H4 (cell line): ENCODE data around the gene ARL5A. TPM values are rescaled to one million over a fixed set of nuclear protein-coding genes. Genes with fewer than 3 reads are reported as not detected.

Source experiments
- DNase-seq: peaks from one replicate; pipeline ENCODE4 v3.0.0-alpha.2; 2015; ENCODE audit warnings: low spot score
- total RNA-seq: library from RNA; depleted of rRNA; stranded (reverse); fragments of >200 nt; shearing (Covaris generic); gene quantifications from 2 replicates; pipeline ENCODE4 v1.2.3, GENCODE V29; 2014

Gene ARL5A
- total RNA-seq, 1 experiment from 2014 or later = 37.8 TPM

DNA sequence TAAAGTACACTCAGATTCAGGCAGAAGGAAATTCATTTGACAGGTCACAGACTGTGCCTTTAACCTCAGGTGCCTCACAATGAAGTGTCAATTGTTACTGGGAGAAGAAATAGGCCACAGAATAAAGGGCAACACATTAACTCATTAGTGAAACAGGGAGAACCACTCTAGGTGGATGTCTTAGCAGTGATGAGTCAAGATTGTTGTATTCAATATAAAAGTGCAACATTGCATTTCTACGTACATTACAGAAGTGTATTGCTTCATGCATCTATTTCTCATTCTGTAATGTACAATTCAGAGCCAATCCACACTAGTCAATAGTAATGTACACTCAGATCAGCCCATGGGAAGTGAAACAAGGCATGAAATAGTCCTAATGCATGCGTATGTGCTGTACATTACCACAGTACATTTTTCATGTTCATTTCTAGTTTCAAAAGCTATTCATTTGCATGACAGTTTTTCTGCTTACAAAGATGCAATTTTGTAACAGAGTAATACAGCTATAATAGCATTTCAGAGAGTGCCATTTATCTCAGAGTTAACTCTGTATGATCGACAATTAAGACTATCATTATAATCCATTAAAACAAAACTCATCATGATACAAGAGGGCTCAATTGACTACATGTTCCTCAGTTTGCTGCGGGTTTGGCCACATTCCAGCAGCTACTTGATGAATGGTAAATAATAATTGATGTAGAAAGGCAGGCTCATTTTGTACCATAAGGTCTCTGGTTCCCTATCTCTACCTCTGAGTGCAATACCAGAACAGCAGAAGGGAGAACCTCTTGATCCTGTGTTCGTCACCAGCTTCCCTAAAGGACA lies 12.2 kb upstream of the ARL5A start:
- no peak for DNase-seq

DNA sequence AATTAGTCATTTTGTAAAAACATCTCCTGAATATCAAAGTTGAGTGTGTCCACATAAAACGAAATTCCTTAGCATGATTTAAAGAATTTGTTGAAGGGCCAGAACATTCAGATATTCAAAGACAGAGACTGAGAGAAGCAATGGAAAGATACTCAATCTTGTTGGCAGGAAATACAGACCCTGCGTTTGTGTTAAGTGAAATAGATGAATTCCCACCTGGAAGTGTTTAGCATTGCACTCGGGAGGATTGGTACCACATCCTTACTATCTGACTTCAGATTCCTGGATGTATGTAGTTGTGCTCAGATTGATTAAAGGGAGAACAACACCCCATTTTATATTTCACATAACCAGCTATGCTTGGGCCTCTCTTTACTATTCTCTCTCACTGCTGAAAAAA lies 9.7 kb upstream of the ARL5A start:
- no peak for DNase-seq

DNA sequence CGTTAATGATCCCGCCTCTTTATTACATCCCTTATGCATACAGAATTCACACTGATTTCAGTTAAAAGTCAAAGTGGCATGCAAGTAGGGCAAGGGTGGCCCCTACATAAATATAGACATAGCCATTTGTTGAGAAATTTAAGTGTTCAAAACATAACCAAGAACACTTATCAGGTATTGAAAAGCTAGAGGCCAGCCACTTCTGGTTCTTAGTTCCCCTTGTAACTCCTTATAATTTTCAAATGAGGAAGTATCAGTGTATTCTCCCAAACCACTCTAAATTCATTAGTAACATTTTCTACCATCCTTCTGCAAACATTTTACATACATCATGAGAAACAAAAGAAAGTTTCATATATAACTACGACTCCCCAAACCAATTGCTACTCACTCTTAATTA lies 5.8 kb upstream of the ARL5A start:
- no peak for DNase-seq

DNA sequence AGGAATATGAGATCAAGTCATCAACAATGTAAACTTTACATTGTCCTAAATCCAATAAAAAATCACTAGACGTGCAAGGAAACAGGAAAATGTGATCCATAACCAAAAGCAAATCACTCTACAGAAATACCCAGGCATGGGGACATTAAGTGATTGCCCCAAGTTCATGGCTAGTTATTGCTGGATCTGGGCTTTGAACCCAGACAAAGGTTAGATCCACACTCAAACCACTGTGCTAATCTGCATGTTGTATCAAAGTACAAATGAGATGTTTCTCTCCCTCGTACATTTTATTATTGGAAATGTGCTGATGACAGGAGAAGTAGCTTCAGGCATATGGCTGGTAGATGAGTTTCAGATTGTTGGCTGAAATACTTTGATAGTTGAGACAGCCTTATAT lies 2.7 kb upstream of the ARL5A start:
- no peak for DNase-seq

DNA sequence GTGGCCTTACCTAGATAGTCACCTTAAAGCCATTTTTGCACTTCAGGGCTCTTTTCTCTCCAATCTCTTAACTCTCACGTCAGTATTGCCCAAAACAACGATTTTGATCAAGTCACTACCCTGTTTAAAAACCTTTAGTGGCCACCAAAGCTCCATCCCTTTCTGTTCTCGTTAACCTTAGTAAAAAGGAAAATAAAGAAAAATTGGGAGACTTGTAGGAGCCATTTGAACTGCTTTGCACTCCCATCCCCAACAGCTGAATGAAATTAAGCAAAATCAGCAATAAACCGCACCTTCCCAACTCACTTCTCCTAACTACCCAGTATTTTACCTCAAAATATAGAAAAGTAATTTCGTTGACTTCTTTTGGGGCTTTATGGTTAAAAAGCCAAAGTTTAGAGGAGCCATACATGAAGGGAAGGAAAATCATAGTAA lies 686 bp upstream of the ARL5A start:
- DNase-seq = no peak

DNA sequence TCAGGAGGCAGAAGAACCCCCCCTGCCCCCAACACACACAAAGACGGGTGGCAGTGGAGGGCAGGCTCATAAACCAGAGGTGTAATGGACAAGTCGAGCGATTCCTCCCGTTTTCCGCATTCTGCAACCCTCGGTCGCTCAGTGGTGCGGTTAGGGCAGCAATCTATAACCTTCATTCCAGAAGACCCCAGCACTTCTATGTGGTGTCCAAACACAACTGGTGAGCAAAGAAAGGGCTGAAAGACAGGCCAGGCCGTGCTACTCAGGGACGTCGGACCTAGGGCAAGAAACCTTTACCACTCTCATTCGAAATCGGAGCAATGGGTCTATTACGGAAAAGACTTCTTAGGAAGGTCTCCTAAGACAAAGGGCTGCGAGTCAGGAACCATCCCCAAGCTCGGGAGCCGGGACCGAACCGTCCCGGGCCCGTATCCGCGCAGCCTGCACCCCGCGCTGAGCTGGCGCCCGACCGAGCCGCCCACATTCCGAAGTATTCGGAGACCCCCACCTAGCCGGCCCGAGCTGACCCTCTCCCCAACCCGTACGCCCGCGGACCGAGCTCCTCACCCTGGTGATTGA lies 568 bp downstream of the ARL5A start:
- DNase-seq = no peak

DNA sequence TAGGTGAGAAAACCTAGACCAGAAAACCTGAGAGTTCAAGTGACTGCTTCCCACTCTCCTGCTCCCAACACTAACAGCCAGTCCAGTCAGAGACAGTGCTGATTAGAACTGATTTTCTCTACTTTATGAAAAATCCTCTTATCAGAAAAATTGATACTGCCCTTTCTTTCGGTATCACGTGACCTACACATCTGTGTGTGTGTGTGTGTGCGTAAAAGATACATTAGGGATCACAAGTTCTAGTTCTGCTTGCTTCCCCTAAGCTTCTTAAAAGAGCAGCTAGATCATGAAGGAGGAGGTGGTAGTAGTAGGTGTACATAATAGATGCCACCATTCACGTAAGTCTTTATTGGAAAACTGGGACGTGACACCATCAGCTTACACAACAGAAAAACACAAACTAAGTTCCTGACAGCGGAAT lies 1.5 kb downstream of the ARL5A start:
- DNase-seq = no peak

DNA sequence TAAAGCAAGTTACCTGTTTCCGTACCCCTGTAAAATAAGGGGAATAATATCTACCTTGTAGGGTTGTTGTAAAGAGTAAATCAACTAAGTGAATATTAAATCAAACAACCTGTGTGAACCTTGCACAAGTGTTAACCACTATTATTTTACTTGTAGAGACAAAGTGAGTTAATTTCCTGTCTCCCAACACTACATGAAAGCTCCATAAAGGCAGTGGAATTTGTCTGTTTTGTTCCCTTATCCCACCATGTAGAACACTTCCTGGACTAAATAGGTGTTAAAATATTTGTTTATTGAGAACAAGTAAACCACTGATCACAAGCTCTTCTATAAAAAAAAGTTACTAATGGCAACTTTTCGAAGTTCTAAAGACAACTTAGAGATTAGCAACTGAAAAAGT lies 3.3 kb downstream of the ARL5A start:
- DNase-seq = no peak

DNA sequence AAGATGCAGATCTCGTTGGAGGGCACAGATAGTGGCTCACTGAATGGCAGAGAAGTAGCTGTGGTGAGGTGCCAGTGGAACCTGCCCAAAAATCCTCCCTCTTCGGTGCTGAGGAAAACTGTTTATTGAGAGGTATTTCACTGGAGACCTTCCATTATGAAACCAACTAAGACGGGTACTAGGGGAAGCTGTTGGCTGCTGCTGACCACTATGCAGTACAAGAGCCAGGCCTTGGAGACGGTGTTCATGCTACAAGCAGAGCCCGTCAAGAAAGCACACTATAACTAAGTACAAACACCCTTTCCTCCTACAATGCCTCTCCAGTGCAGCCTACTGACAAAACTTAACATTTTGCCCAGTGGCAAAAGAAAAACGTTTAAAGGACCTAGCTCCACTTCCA lies 4.6 kb downstream of the ARL5A start:
- no peak for DNase-seq

DNA sequence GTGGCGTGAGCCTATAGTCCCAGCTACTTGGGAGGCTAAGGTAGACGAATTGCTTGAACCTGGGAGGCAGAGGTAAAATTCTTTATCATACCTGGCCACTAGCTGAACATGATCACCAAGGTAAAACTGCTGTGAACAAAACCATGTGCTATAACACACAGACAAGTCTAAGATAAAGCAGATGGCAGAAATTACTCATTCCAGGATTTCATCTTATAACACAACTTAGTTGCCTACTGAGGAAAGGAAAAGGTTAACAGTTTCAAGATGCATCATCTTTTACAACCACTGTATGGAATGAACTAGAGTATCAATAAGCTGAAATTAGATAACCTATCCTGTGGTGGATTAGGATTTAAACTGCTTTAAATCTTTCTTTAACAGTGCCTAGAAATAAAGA lies 8.3 kb downstream of the ARL5A start:
- no peak for DNase-seq

DNA sequence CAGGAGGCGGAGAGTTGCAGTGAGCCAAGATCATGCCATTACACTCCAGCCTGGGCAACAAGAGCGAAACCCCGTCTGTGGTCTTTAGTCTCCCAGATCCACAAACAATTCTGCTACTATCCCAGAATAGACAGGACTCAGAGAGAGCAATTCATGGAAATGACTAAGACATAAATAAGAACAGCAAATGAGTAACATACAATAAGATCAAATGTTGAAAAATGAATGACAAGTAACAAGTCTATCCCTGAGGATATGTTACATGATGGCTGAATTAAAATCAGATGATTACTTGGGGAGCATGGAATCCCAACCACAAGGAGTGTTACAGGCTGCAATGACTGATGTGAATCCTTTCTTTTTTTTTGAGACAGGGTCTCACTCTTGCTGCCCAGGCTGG lies 10.3 kb downstream of the ARL5A start:
- no peak for DNase-seq

DNA sequence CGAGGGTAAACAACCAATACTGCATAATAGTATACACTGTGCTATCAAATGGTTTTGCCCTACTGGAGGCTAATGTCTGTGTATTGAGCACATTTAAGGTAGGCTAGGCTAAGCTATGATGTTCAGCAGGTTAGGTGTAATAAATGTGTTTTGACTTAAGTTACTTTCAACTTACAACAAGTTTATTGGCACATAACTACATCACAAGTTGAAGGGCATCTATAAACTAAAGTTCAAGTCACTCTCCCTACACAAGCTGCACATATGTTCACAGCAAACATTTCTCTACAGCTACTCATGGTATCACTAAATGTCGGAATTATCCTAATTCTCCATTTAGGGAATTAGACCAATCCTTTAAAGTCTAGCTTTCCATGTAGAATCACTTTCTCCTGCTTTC lies 11.4 kb downstream of the ARL5A start:
- no peak for DNase-seq

DNA sequence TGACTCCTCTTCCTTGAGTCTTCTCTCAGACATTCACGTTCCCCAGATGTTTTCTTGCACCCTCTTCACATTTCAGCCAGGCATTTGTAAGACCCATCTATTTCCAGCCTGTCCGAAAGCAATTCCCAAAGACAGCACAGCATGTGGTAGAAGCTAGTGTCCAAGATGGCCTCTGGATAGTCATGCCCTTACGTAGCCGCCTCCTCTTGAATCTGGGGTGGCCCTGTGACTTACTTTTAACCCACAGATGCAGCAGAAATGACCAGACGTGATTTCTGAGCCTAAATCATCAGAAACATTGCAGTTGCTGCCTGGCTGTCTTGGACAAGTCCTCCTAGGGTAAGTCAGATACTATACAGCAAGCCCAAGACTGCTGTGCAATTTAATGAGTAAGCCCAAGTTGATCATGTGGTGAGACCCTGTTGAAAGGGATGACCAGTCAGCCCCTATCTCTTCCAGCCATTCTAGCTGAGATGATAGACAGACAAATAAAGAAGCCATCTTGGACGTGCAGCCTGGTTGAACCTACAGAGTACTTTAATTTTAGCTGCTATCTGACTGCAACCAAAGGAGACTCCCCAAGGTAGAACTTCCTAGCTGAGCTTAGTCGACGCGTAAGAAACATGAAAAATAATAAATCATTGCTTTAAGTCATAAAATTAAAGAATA lies 12.3 kb downstream of the ARL5A start:
- no peak for DNase-seq

DNA sequence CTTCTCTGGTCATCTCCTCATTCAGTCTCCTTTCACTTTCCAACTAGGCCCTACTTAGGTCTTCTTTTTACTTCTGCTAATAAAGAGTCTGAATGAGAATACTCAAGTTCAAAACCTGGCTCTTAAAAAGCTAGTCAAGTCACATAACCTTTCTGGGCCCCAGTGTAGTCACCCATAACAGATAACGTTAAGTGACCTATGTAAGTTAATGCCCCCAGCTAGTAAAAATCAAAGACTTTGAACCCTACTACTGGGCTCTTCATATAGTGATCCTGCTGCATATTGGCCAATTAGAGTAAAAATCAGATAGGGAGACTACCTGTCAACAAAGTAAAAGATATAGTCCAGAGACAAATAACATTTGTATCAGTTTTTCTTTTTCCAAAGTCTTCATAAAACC lies 17.7 kb downstream of the ARL5A start:
- no peak for DNase-seq

DNA sequence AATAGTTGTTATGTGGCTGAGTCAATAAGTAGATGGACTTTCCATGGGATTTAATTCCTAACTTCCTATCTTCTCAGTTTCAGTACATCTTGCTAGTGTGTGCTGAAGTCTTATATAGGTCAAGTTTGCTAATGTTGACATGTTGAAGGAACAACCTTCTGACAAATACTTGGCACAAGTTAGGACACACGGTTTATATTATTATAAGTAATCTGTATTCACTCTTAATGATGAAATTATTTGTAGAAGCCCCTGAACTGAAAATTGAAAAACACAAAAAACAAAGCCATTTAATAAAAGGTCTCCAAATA lies 19.2 kb downstream of the ARL5A start:
- DNase-seq = no peak

DNA sequence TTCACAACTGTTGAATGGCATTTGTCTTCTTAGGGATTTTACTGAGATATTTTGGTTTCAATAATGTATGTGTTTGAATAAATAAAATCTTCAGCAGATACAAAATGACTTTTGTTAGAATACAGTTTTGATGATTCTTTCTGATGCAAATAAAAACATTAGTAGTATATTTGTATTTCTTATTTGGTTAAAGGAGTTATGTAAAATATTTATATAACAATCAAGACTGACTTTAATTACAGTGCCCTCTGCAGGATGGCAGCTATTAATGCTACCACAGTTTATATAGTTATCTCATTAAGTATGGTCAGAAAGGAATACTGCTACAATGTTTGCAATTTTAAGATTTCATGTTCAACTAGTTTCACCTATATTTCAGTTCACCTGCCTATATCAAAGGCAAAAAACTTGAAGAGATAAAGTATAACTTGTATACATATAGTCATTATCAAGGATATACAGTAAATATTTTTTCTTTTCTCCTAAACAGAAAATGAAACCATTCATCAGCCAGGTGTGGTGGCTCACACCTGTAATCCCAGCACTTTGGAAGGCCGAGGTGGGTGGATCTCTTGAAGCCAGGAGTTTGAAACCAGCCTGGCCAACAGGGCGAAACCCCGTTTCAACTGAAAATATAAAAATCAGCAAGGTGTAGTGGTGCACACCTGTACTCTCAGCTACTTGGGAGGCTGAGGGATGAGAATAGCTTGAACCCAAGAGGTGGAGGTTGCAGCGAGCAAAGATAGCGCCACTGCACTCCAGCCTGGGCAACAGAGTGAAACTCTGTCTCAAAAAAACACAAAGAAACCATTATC lies 19.8 kb downstream of the ARL5A start:
- no peak for DNase-seq

DNA sequence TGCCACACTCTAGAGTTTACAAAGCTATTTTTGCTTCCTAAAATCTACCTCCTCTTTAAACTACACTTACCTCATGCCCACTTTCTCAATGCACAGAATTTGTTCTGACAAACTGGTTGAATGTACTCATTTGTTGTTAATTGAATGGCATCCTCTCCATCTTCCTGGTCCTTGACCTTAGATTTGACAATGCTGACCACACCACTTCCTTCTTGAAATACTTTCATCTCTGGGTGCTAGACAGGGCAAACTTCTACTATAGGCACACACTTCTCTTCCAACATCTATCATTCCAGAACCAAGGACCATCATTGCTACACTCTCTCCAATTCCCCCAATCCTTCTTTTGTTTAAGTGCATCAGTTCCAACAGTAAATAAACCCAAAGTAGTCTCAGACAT lies 22.3 kb downstream of the ARL5A start:
- DNase-seq = no peak

DNA sequence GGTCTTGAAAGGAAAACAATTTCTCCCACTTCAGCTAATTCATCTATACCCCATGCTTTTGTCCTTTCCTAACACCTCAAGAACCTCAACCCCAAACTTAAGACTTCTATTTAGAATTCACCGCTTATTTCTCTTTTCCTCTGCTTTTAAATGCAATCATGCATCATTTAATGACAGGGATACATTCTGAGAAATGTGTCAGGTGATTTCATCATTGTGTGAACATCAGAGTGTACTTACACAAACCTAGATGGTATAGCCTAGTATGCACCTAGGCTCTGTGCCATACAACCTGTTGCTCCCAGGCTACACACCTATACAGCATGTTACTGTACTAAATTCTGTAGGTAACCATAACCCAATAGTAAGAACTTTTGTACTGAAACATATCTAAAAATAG lies 22.9 kb downstream of the ARL5A start:
- no peak for DNase-seq

DNA sequence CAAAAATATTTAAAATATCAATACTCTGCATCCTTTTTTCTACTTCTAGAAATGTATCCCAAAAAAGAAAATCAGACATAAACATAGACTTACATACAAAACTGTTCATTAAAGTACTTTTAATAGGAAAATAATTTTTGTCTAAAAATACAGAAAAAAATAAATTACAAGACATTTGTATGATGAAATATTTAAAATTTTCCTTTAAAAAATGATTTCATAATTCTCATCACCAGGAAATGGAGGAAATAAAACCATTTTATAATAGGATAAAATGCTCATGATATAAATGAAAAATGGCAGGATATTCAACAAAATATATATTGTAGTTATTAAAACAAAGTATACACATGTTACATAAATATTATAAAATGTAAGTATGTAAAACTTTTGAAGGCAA lies 24.4 kb downstream of the ARL5A start:
- DNase-seq = no peak

DNA sequence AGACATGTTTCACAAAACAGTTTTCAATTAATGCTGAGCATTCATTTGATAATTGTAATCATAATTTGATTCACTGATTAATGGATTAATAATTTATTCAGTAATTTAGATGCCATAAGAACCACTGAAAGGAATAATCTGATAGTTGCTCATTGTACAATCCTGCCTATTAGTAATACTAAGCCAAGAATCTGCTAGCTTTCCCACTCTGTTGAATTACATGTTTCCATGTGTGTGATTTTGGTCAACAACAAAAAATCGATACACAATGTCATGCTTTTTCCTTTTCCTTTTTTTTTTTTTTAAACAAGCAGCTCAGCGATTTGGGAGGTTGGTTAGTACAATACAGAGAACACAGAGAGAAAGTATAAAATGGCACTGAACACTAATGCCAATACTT lies 25.9 kb downstream of the ARL5A start:
- DNase-seq = no peak

DNA sequence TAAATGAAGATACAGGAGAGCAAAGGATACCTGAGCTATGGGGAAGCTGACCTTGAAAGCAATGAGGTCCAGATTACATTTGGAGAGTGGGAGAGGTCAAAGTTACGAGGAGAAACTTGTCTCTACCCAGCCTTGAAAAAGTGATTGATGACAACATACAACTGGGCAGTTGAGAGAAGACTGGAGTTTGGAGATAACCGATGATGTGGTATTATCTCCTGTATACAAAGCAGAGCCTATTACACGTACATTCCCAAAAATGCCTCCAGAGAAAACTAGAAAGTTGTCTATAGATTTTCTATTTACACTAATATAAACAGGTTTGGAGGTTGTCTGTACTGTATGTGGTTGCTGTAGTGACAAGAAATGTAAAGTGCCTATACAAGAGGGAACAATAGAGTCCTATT lies 28.3 kb downstream of the ARL5A start:
- DNase-seq = no peak

DNA sequence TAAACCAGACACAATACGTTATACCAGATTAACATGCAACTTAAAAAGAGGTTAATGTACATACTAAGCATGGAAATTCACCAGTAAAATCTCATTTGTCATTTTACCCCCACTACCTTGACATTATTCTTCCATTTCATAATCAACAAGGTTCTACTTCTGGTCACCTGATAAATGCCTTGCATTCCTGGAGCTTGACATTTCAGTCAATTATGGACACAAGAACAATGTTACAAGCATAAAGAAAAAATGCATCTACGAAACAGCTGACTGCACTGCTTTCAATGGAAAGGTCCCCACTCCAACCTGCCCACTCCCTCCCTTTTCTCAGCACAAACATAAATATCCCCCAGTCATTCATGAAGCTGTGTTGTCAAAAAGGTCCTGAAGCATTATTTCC lies 31.4 kb downstream of the ARL5A start:
- DNase-seq = no peak
